Activated CD8-positive, alpha-beta memory T cell treated with anti-CD3 and anti-CD28 coated beads for 24 hours (primary cell): Measurements from ENCODE around the gene ZNRF1.

Experiments used
- DNase-seq: peaks from one replicate; pipeline ENCODE4 v3.0.0-alpha.2; 2020

Gene ZNRF1

GRCh38 chr16:75027520-75028300 is 28.9 kb downstream of the ZNRF1 start:
- DNase-seq, result no peak

- no peak for DNase-seq
These were observed 29.8 kb downstream of the ZNRF1 start for GRCh38 chr16:75028544-75029135.

- no peak for DNase-seq
These were observed 31.0 kb downstream of the ZNRF1 start for GRCh38 chr16:75029854-75030253.

- DNase-seq, result peak; percentile 21
These were observed 33.8 kb downstream of the ZNRF1 start for GRCh38 chr16:75032655-75033054.

GRCh38 chr16:75035410-75035968 is 36.7 kb downstream of the ZNRF1 start:
- DNase-seq, result peak; percentile 24

GRCh38 chr16:75038036-75038858 is 39.4 kb downstream of the ZNRF1 start:
- DNase-seq, result no peak

GRCh38 chr16:75039941-75040340 is 41.1 kb downstream of the ZNRF1 start:
- peak; percentile 7 for DNase-seq

GRCh38 chr16:75042426-75043174 is 43.8 kb downstream of the ZNRF1 start:
- peak; percentile 5 for DNase-seq

- no peak for DNase-seq
These were observed 44.5 kb downstream of the ZNRF1 start for GRCh38 chr16:75043175-75043895.

GRCh38 chr16:75044800-75045361 is 46.1 kb downstream of the ZNRF1 start:
- peak; percentile 4 for DNase-seq

GRCh38 chr16:75045424-75045823 is 46.6 kb downstream of the ZNRF1 start:
- DNase-seq, result no peak

GRCh38 chr16:75048054-75048453 is 49.2 kb downstream of the ZNRF1 start:
- DNase-seq, result no peak

GRCh38 chr16:75048530-75048929 is 49.7 kb downstream of the ZNRF1 start:
- DNase-seq, result no peak

- no peak for DNase-seq
These were observed 53.8 kb downstream of the ZNRF1 start for GRCh38 chr16:75052481-75053202.

GRCh38 chr16:75053791-75054555 is 55.1 kb downstream of the ZNRF1 start:
- no peak for DNase-seq

- no peak for DNase-seq
These were observed 55.7 kb downstream of the ZNRF1 start for GRCh38 chr16:75054556-75054947.

- DNase-seq, result no peak
These were observed 60.0 kb downstream of the ZNRF1 start for GRCh38 chr16:75058806-75059205.

- DNase-seq, result no peak
These were observed 60.6 kb downstream of the ZNRF1 start for GRCh38 chr16:75059411-75059810.

GRCh38 chr16:75060723-75061122 is 61.9 kb downstream of the ZNRF1 start:
- no peak for DNase-seq

- DNase-seq, result no peak
These were observed 62.8 kb downstream of the ZNRF1 start for GRCh38 chr16:75061669-75062068.
